HUES6 (cell line): Measurements from ENCODE around the gene PARP1.

Experiments
- H3K27ac ChIP-seq: 2 replicates; pipeline ENCODE4 v1.7.0; 2013; ENCODE audit warnings: low read depth, mild to moderate bottlenecking, low read length, inconsistent platforms
- H3K27me3 ChIP-seq: 2 replicates; pipeline ENCODE4 v1.6.1; 2013; ENCODE audit warnings: low read length; ENCODE audit not compliant: control insufficient read depth, insufficient read depth
- H3K36me3 ChIP-seq: 2 replicates; pipeline ENCODE4 v1.6.1; 2013; ENCODE audit warnings: low read length; ENCODE audit not compliant: control insufficient read depth, insufficient read depth
- H3K4me1 ChIP-seq: 2 replicates; pipeline ENCODE4 v1.6.1; 2013; ENCODE audit warnings: low read length; ENCODE audit not compliant: control insufficient read depth, insufficient read depth
- H3K4me3 ChIP-seq: 2 replicates; pipeline ENCODE4 v1.5.1; 2013; ENCODE audit warnings: low read depth, low read length
- H3K9ac ChIP-seq: one replicate; pipeline ENCODE4 v1.6.1; 2013; ENCODE audit warnings: mild to moderate bottlenecking, low read length
- H3K9me3 ChIP-seq: 2 replicates; pipeline ENCODE4 v1.6.1; 2013; ENCODE audit warnings: low read depth, low read length; ENCODE audit not compliant: control insufficient read depth, insufficient read depth

Gene PARP1

DNA sequence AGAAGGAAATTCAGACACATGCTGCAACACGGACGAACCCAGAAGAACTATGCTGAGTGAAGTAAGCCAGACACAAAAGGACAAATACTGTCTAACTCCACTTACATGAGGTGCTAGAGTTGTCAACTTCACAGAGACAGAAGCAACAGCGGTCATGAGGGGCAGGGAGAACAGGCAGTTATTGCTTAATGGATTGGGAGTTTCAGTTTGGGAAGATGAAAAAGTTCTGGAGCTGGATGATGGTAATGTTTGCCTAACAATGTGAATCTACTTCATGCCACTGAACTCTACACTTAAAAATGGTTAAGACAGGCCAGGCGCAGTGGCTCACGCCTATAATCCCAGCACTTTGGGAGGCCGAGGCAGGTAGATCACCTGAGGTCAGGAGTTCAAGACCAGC lies 12.1 kb downstream of the PARP1 start:
- Histone ChIP-seq H3K4me1 (peaks cover 11% of the 10 kb centered on the region; the same call in 1 of the 2 replicates), H3K36me3 (peaks cover 93% of the 10 kb centered on the region), H3K27me3 (no peaks in the 10 kb centered on the region), H3K9ac (no peak overlapping the region), H3K9me3 (no peaks in the 10 kb centered on the region), H3K4me3 (no peak overlapping the region), H3K27ac (no peak overlapping the region)

DNA sequence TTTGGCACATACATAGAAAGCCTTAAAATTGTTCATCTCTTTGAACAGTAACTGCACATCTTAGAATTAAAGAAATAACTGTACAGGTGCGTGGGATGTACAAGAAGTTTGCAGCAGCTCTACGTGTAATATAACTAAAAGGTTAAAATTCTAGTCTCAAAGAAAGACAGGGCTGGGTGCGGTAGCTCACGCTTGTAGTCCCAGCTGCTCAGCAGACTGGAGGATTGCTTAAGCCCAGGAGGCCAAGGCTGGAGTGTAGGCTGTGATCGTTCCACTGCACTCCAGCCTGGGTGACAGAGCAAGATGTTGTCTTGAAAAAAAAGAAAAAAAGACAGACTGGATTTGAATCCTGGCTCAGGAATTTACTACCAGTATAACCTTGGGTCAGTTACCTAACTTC lies 13.4 kb downstream of the PARP1 start:
- Histone ChIP-seq H3K27me3 (no peaks in the 10 kb centered on the region), H3K27ac (no peak overlapping the region), H3K4me1 (peaks cover 9% of the 10 kb centered on the region; the same call in 1 of the 2 replicates), H3K36me3 (peaks cover 93% of the 10 kb centered on the region), H3K9me3 (no peaks in the 10 kb centered on the region), H3K9ac (no peak overlapping the region), H3K4me3 (no peak overlapping the region)

DNA sequence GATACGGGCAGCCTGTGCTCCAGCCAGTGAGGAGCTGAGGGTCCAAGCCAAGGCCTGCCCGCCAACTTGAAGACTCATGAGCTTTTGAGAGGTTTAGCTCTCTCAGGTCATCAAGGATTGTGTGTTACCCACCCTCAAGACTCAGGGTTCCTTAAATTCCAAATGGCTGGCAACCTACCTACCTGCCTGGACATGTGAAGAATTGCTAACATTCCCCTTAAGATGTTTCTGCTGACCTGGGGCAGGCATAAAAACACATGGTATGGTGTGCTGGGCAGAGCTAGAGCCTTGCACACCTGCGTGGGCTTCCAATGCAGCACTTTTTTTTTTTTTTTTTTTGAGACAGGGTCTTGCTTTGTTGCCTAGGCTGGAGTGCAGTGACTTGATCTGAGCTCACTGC lies 17.2 kb downstream of the PARP1 start:
- Histone ChIP-seq H3K9me3 (no peaks in the 10 kb centered on the region), H3K9ac (no peak overlapping the region), H3K4me3 (no peak overlapping the region), H3K27me3 (no peaks in the 10 kb centered on the region), H3K27ac (no peak overlapping the region), H3K4me1 (peaks cover 9% of the 10 kb centered on the region; the same call in 1 of the 2 replicates), H3K36me3 (peaks cover 99% of the 10 kb centered on the region)

DNA sequence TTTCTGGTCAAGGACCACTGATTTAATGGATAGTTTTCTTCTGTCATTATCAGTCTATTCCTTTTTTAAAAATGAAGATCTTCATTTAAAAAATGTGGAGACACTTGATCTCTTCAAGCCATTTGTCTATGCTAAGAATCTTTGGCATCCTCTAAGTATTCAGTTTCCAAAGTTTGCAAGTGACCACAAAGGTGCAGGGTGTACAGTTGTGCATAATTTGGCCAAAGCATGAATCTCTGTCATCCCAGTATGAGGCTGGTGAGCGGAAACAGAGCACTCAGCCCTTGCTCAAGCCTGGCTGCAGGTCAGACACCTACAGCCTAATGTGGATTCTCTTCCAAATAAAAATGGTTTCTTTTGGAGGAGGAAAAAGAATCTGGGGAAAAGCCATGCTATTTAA lies 19.8 kb downstream of the PARP1 start:
- Histone ChIP-seq H3K9ac (no peak overlapping the region), H3K4me3 (no peak overlapping the region), H3K4me1 (peaks cover 9% of the 10 kb centered on the region; the same call in 1 of the 2 replicates), H3K36me3 (peaks cover 100% of the 10 kb centered on the region), H3K27me3 (no peaks in the 10 kb centered on the region), H3K9me3 (no peaks in the 10 kb centered on the region), H3K27ac (no peak overlapping the region)

DNA sequence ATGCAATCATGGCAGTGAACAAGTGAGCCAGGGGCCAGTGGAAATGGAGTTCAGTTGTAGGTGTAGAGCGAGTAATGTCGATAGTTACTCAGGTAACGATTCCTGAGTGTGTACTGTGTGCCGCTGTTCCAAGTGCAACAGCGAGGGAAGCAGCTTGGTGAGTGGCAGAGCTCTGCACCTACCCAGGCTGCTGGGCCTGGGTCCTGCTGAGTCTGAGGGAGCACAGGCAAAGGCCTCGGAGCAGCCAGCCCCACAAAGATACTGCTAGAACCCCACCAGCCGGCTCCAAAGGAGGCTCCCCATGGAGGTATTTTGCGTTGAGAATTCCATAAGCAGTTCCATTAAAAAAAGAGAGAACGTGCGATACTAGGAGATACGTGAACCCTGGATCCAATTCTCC lies 23.2 kb downstream of the PARP1 start:
- Histone ChIP-seq H3K9me3 (no peaks in the 10 kb centered on the region), H3K4me1 (no peaks in the 10 kb centered on the region), H3K27me3 (no peaks in the 10 kb centered on the region), H3K4me3 (no peak overlapping the region), H3K27ac (no peak overlapping the region), H3K36me3 (peaks cover 100% of the 10 kb centered on the region), H3K9ac (no peak overlapping the region)

DNA sequence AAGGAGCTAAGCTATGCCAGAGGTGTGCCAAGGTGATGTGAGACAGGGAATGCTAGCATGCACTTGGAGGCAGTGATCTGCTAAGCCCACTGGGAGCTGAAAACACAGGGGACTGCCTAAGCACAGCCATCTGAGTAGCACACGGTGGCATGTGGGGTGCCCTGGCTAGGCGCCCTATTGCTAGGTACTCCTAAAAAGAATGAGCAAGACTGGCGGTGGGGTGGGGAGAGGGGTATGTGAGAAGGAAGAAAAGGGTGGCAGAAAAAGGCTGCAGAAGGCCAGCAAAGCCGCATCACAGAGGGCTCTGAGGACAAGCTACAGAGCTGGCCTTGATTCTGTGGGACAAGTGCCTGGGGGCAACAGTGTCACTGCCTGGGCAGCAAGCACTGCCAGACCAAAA lies 23.9 kb downstream of the PARP1 start:
- no peaks in the 10 kb centered on the region for H3K27me3 ChIP-seq
- H3K9me3 ChIP-seq = no peaks in the 10 kb centered on the region
- H3K4me1 ChIP-seq = no peaks in the 10 kb centered on the region
- H3K36me3 ChIP-seq = peaks cover 100% of the 10 kb centered on the region
- no peak overlapping the region for H3K4me3 ChIP-seq
- no peak overlapping the region for H3K9ac ChIP-seq
- H3K27ac ChIP-seq = no peak overlapping the region

DNA sequence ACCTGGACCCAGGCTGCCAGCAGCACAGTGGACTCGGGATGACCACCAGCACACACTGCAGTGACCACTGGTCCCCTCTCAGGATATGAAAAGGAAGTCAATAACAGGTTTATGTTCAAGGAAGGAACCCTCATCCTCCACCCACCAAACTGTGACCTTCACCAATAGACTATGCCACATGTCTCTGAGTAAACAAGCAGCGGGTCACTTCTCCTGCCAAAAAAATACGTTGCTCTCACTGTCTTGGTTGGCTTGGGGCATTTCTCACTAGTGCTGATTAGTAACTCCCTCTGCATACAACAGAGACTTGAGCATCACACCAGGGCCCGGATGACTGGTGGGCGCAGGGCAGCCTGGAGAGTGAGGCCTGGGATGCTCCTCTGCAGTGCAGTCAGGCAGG lies 25.9 kb downstream of the PARP1 start:
- H3K36me3 ChIP-seq = peaks cover 100% of the 10 kb centered on the region
- no peak overlapping the region for H3K4me3 ChIP-seq
- H3K27ac ChIP-seq = no peak overlapping the region
- no peak overlapping the region for H3K9ac ChIP-seq
- no peaks in the 10 kb centered on the region for H3K9me3 ChIP-seq
- no peaks in the 10 kb centered on the region for H3K27me3 ChIP-seq
- no peaks in the 10 kb centered on the region for H3K4me1 ChIP-seq

DNA sequence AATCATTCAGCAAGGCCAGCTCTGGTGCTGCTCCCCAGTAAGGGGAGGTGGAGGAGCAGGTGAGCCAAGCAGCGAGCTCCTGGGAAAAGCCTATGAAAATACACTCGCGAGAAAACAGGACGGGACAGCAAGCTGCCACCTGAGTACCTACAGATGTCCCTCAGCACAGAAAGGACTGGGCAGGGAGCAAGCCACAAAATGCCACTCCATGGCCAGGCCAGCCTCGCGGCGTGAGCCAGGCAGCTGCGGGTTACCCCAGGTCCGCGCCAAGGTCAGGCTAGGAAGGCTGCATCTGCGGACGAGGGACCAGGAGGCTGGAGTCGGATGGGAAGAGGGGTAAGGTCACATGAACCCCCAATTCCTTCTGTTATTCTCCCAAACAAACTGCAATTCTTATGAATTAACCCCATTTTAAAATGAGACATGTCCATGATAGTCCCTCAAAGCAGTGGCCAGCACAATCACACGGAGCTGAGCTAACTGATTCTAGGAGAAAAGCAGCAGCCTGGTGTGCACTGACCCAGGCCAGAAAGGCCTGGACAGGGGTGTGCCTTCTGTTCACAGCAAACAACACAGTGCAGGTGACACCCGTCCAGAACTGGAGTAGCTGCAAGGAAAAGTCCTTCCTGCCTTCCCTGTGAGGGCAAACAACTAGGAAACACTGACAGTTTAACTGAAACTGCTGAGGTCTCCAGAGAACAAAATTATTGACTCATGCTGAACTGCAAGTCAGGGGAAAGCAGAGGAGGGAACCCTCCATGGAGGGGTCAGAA lies 26.5 kb downstream of the PARP1 start:
- H3K4me1 ChIP-seq = no peaks in the 10 kb centered on the region
- no peaks in the 10 kb centered on the region for H3K27me3 ChIP-seq
- no peak overlapping the region for H3K4me3 ChIP-seq
- no peaks in the 10 kb centered on the region for H3K9me3 ChIP-seq
- H3K36me3 ChIP-seq = peaks cover 100% of the 10 kb centered on the region
- H3K9ac ChIP-seq = no peak overlapping the region
- no peak overlapping the region for H3K27ac ChIP-seq

DNA sequence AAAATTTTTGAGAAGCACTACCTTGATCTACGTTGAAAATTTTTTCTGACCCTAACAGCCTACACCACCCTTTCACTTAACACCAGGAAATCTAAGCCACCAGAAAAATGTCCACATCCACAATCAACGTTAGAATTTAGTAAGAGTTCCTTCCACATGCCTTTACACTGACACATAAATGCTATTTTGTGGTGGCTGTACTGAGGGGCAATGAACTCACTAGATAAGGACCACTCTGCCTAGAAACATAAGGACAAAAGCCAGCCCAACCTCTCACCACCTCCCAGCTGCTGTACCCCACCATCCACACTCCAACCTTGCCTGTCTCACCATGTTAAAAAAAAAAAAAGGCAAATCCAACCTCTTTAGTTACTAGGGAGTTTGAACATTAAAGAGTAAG lies 29.8 kb downstream of the PARP1 start:
- Histone ChIP-seq H3K9ac (no peak overlapping the region), H3K4me1 (no peaks in the 10 kb centered on the region), H3K27me3 (no peaks in the 10 kb centered on the region), H3K36me3 (peaks cover 100% of the 10 kb centered on the region), H3K4me3 (no peak overlapping the region), H3K27ac (no peak overlapping the region), H3K9me3 (no peaks in the 10 kb centered on the region)

DNA sequence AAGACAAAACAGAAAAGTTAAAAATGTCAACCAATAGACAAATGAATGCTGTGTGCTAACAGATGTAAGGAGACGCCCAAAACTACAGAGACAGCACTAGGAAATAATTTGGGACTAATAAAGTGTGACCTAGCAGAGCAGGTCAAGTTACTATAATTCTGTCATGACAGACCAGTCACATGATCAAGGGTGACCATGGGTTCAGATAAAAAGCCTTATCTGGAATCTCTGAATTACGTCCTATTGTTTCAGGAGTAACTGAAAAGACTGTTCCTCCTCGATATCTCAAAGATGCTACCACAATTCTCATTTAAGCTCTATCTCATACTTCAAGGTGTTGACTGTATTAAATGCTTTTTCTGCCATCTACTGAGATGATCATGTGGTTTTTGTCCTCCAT lies 31.6 kb downstream of the PARP1 start:
- no peak overlapping the region for H3K27ac ChIP-seq
- H3K4me1 ChIP-seq = no peaks in the 10 kb centered on the region
- no peaks in the 10 kb centered on the region for H3K27me3 ChIP-seq
- H3K9ac ChIP-seq = no peak overlapping the region
- H3K4me3 ChIP-seq = no peak overlapping the region
- H3K36me3 ChIP-seq = peaks cover 100% of the 10 kb centered on the region
- H3K9me3 ChIP-seq = no peaks in the 10 kb centered on the region

DNA sequence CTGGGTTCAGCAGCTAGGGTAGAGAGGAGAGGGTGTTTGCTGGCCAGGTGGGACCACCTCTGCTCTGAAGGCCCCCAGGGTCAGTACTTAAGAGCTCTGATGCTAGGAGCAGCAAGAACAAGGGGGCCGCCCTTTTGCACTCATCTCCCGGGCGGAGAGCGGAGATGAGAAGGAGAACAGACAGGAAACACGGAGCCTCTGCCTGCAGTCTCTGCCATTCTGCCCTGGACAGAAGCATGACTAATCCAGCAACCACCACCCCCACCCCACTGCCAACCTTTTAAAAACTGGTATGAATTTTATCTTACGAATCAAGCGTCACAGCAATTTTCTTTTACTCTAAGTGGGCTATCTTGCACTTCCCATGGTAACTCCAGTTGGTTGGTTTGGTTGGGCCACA lies 34.5 kb downstream of the PARP1 start:
- Histone ChIP-seq H3K9ac (no peak overlapping the region), H3K4me3 (no peak overlapping the region), H3K9me3 (no peaks in the 10 kb centered on the region), H3K27ac (peak overlapping the region; percentile 46; the same call in 1 of the 2 replicates), H3K36me3 (peaks cover 100% of the 10 kb centered on the region), H3K27me3 (no peaks in the 10 kb centered on the region), H3K4me1 (no peaks in the 10 kb centered on the region)
